Stimulated activated CD8-positive, alpha-beta memory T cell treated with anti-CD3 and anti-CD28 coated beads, Interleukin-15, amount 100 ng/mL, for 48 hours (primary cell): ENCODE data around the gene PIKFYVE.
"Not testable (repeated sequence)": the region's sequence is repeated elsewhere in the genome, so short reads cannot be mapped to it uniquely, and the experiment has no call there.

ENCODE experiments used
- DNase-seq, 2 donors: peaks; one replicate each; pipeline ENCODE4 v3.0.0-alpha.2; 2020; ENCODE audit warnings: low read depth in 2 of 2

The PIKFYVE gene

GRCh38 chr2:208359632-208359986, 93.6 kb downstream of the PIKFYVE start:
- no peak for DNase-seq

GRCh38 chr2:208360259-208361076, 94.4 kb downstream of the PIKFYVE start:
- no peak for DNase-seq

DNA sequence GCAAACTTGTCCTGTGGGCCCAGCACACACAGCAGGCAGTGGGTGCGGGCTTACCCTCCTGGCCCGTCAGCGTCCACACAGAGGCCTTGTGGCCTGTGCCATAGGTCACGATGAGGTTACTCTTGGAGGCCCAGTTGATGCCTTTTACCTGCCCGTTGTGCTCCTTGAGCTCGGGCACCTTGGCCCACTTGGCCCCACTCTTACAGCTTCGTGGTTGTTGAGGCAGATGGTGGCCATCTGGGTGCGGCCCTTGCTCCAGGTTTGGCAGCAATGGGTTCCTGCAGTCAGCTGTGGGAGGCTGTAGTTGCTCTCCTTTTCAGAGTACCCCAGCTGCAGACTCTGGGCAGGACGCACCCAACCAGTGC, 95.0 kb downstream of the PIKFYVE start:
- no peak for DNase-seq

- DNase-seq = no peak
These were observed 97.4 kb downstream of the PIKFYVE start for GRCh38 chr2:208363485-208363884.

DNA sequence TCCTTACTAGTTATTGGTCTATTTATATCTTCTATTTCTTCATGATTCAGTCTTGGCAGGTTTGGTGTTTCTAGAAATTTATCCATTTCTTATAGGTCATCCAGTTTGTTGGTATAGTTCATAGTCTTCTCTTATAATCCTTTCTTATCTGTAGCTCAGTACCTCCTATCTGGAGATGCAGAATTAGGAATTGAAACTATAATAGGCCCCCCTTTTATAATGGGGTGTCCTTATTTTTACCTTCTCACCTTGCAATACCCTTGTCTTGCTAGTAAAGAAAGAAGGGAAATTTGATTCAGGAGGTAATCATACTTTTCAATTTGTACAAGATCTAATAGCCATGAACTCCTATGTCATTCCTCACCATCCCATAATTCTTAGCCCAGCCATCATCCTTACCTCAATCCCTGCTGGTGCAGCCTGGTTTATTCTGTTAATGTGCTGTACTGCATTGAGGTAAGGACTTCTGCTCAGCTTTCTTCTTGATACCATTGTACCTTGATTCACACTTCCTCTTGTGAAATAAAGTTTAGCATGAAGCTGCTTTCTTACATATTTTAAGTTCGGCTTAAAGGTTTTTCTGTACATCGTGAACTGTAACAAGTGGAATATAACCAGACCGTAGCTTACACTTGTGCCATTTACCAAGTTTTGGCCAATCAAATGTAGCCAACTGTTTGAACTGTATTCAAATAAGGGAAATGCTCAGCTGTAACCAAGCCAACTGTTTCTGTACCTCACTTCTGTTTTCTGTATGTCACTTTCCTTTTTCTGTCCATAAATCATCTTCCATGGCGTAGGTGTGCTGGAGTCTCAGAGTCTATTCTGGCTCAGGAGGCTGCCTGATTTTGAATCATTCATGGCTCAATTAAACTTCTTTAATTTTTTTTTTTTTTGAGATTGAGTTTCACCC, 100.4 kb downstream of the PIKFYVE start:
- DNase-seq = no peak

DNA sequence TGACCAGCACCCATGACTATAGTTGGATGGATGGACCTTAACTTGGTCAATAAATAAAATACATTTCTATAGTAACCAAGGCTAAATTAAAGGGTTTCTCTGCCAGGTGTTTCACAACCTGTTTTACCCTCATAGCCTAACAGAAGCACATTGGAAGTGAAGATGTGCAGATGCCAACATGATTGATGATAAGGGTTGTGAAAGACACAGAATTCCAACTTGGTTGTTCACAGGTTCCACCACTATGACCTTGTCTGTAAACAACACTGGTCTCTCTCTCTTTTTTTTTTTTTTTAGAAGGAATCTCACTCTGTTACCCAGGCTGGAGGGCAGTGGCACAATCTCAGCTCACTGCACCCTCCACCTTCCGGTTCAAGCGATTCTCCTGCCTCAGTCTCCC, 103.0 kb downstream of the PIKFYVE start:
- DNase-seq = no peak

DNA sequence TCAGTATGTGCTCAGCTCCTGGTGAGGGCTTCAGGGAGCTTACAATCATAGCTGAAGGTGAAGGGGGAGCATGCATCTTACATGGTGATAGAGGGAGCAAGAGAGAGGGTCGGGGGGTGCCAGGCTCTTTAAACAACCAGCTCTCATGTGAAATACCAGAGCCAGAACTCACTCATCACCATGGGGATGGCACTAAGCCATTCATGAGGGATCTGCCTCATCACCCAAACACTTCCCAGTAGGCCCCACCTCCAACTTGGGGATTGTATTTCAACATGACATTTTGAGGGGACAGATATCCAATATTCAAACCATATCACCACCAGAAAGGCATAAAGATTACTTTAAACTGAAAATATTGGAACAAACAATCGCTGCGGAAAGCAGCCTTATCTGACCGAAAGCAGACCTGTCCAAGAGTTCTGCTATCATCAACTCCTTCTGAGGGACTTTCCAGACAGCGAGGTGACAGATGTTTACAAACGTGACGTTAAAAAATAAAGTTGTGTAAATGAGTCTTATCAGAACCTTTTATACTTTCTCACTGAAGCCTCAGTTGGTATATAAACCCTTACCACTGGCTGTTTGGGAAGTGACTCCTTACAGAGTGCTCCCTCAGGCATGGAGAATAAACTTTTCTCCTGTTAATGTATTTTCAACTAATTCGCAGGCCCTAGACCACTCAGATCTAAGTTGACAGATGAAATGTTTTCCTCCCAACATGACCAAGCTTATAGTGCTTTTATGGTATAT, 105.0 kb downstream of the PIKFYVE start:
- DNase-seq = no peak

DNA sequence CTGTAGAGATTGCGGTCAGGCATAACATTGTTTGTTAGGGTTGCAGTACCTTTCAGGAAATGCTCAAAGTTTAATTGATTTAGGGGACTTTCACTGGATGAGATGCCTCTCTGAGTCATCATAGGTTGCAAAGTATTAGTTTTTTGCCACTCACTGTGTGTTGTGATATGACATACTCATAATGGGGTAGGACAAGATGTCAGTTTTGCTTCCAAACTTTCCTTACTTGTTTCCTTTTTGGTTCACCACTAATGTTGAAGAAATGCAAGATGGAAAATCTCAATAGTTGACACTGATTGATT, 105.5 kb downstream of the PIKFYVE start:
- DNase-seq = no peak

- no peak for DNase-seq
These were observed 107.5 kb downstream of the PIKFYVE start for GRCh38 chr2:208373460-208374089.

- no peak for DNase-seq
These were observed 109.5 kb downstream of the PIKFYVE start for GRCh38 chr2:208375491-208376068.

DNA sequence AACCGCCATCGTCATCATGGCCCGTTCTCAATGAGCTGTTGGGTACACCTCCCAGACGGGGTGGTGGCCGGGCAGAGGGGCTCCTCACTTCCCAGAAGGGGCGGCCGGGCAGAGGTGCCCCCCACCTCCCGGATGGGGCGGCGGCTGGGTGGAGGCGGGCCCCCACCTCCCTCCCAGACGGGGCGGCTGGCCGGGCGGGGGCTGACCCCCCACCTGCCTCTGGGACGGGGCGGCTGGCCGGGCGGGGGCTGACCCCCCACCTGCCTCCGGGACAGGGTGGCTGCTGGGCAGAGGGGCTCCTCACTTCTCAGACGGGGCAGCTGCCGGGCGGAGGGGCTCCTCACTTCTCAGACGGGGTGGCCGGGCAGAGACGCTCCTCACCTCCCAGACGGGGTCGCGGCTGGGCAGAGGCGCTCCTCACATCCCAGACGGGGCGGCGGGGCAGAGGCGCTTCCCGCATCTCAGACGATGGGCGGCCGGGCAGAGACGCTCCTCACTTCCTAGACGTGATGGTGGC, 111.3 kb downstream of the PIKFYVE start:
- not testable (repeated sequence) for DNase-seq

GRCh38 chr2:208379192-208379591, 113.1 kb downstream of the PIKFYVE start:
- no peak for DNase-seq

GRCh38 chr2:208384637-208385036, 118.6 kb downstream of the PIKFYVE start:
- no peak for DNase-seq

GRCh38 chr2:208386541-208386940, 120.5 kb downstream of the PIKFYVE start:
- no peak for DNase-seq

- DNase-seq = no peak
These were observed 123.9 kb downstream of the PIKFYVE start for GRCh38 chr2:208389940-208390339.

DNA sequence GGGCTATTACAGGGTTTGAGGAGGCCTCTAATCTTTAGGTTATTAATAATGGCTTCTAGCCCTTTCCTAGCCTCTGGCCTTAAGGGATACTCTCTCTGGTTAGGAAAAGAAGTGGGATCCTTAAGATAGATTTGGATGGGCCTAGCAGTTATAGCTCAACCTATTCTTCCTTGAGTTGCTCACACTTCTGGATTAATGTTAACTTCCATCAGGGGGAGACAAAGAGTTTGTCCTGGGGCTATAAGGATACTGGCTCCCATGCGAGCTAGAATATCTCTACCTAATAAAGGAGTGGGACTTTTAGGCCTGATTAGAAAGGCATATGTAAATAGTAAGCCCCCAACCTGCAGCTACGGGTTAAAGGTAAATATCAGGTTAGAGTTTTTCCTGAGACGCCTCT, 126.2 kb downstream of the PIKFYVE start:
- DNase-seq = no peak

DNA sequence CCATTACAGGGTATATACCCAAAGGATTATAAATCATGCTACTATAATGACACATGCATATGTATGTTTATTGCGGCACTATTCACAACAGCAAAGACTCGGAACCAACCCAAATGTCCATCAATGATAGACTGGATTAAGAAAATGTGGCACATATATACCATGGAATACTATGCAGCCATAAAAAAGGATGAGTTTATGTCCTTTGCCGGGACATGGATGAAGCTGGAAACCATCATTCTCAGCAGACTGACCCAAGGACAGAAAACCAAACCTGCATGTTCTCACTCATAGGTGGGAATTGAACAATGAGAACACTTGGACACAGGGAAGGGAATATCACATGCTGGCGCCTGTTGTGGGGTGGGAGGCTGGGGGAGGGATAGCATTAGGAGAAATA, 130.7 kb downstream of the PIKFYVE start:
- not testable (repeated sequence) for DNase-seq

- DNase-seq = no peak
These were observed 133.1 kb downstream of the PIKFYVE start for GRCh38 chr2:208399201-208399600.

GRCh38 chr2:208406474-208407451, 140.7 kb downstream of the PIKFYVE start, which contains the start of gene PTH2R:
Gene PTH2R (plus strand): TSS chr2:208406792. CDS start chr2:208407044, 252 bp downstream.
- no peak for DNase-seq

GRCh38 chr2:208407667-208408066, 141.6 kb downstream of the PIKFYVE start:
- DNase-seq = no peak
